Endothelial cell of umbilical vein (primary cell): Measurements from ENCODE around the gene SSTR5. TPM values are rescaled to one million over a fixed set of nuclear protein-coding genes. Genes with fewer than 3 reads are reported as not detected.

Experiments
- BruUV-seq: library from RNA; stranded (reverse); fragments of 400-500 nt; replicated peaks from 2 replicates; lab custom pipeline; 2021; lab: Mats Ljungman, UMichigan
- CTCF ChIA-PET: fragments of 300-600, 350-600 bp; sonication (Branson Sonifier 250); formaldehyde crosslinking; loops from one replicate; lab custom pipeline; 2021; ENCODE audit warnings: antibody characterized with exemption, inconsistent platforms; lab: Charles Lee
- POLR2A ChIA-PET: fragments of 300-600, 350-600 bp; sonication (Branson Sonifier 250); formaldehyde crosslinking; loops from one replicate; lab custom pipeline; 2021; ENCODE audit warnings: antibody characterized with exemption, inconsistent platforms; lab: Charles Lee
- DNase-seq: peaks from one replicate; pipeline ENCODE4 v3.0.0-alpha.2; 2011; ENCODE audit warnings: low read depth, low spot score
- FAIRE-seq: peaks from 2 replicates; lab custom pipeline; 2011; peaks lifted over from hg19 to GRCh38; lab: Jason Lieb, UNC
- H2AFZ ChIP-seq: 2 replicates; pipeline ENCODE4 v1.6.0; 2012; ENCODE audit warnings: low read depth, low read length, control low read depth, inconsistent platforms
- H3K27ac ChIP-seq: 2 replicates; pipeline ENCODE4 v1.5.1; 2011; ENCODE audit warnings: low read depth, mild to moderate bottlenecking, control low read depth, low read length, moderate library complexity; ENCODE audit not compliant: insufficient read depth
- H3K27me3 ChIP-seq, 2 experiments: 2 replicates each; pipeline versions ENCODE4 v1.6.0 to v1.6.1; 2011; ENCODE audit warnings: low read length in 2 of 2, mixed read lengths in 1 of 2; ENCODE audit not compliant: control insufficient read depth in 2 of 2, insufficient read depth in 2 of 2
- H3K36me3 ChIP-seq, 2 experiments: 2 replicates in 1 of 2; 3 replicates in 1 of 2; pipeline ENCODE4 v1.5.1; 2011; ENCODE audit warnings: low read length in 2 of 2, mild to moderate bottlenecking in 1 of 2, moderate library complexity in 1 of 2; ENCODE audit not compliant: control insufficient read depth in 2 of 2, insufficient read depth in 2 of 2; ENCODE audit errors: extremely low read depth in 1 of 2
- H3K4me1 ChIP-seq: 3 replicates; pipeline ENCODE4 v1.5.1; 2011; ENCODE audit warnings: mild to moderate bottlenecking, low read length; ENCODE audit not compliant: control insufficient read depth, insufficient read depth; ENCODE audit errors: extremely low read depth
- H3K4me2 ChIP-seq: 2 replicates; pipeline ENCODE4 v1.6.1; 2011; ENCODE audit warnings: low read length, control low read depth, mixed read lengths; ENCODE audit not compliant: insufficient read depth
- H3K4me3 ChIP-seq, 3 experiments: fragments of 200-600 bp in 1 of 3; sonication (generic), shearing (Covaris generic) in 1 of 3; replicated peaks in 1 of 3; 2 replicates each; pipeline ENCODE4 v1.5.1; 2011 to 2016; ENCODE audit warnings: control low read depth in 3 of 3, low read length in 3 of 3, mild to moderate bottlenecking in 2 of 3, inconsistent platforms in 1 of 3, low read depth in 1 of 3, moderate library complexity in 1 of 3; ENCODE audit not compliant: insufficient read depth in 1 of 3
- H3K79me2 ChIP-seq: 2 replicates; pipeline ENCODE4 v1.6.0; 2012; ENCODE audit warnings: low read length, inconsistent platforms; ENCODE audit not compliant: control insufficient read depth, insufficient read depth
- H3K9ac ChIP-seq: replicated peaks from 2 replicates; pipeline ENCODE3; 2011; ENCODE audit warnings: low read length, control low read depth; ENCODE audit not compliant: insufficient read depth; ENCODE audit errors: extremely low read depth
- H3K9me1 ChIP-seq: replicated peaks from 3 replicates; pipeline ENCODE4 v1.6.0; 2011; ENCODE audit warnings: mild to moderate bottlenecking, low read length; ENCODE audit not compliant: control insufficient read depth, insufficient read depth; ENCODE audit errors: extremely low read depth
- H3K9me3 ChIP-seq: replicated peaks from 2 replicates; pipeline ENCODE4 v1.5.1; 2012; ENCODE audit warnings: low read length, inconsistent platforms; ENCODE audit not compliant: control insufficient read depth, insufficient read depth
- H4K20me1 ChIP-seq: replicated peaks from 2 replicates; pipeline ENCODE3; 2011; ENCODE audit warnings: mild to moderate bottlenecking, low read length; ENCODE audit not compliant: control insufficient read depth, insufficient read depth; ENCODE audit errors: extremely low read depth
- EZH2 ChIP-seq: IDR thresholded peaks from 2 replicates; pipeline ENCODE4 v1.6.1; 2012; ENCODE audit warnings: borderline replicate concordance, low read depth, mild to moderate bottlenecking, moderate library complexity, low read length, inconsistent platforms; ENCODE audit not compliant: severe bottlenecking
- FOS ChIP-seq: IDR thresholded peaks from 2 replicates; pipeline ENCODE4 v1.6.1; 2011; ENCODE audit warnings: mild to moderate bottlenecking, low read length, moderate library complexity, borderline replicate concordance; ENCODE audit not compliant: insufficient read depth
- JUN ChIP-seq: IDR thresholded peaks from 2 replicates; pipeline ENCODE4 v1.6.1; 2011; ENCODE audit warnings: borderline replicate concordance, low read depth; ENCODE audit not compliant: insufficient read length, insufficient read depth
- MYC ChIP-seq: IDR thresholded peaks from one replicate; pipeline ENCODE4 v1.6.1; 2011; ENCODE audit warnings: mild to moderate bottlenecking, low read depth, low read length
- POLR2AphosphoS5 ChIP-seq: IDR thresholded peaks from 2 replicates; pipeline ENCODE4 v1.6.1; 2012; ENCODE audit warnings: low read depth, mild to moderate bottlenecking, control low read depth, low read length, moderate library complexity; ENCODE audit not compliant: insufficient read depth
- dilution Hi-C: fragments of 300-500 bp; cut with MboI; formaldehyde crosslinking; loops from one replicate; pipeline ENCODE4 v1.15.0; 2019; ENCODE audit warnings: low sequenced_read_pairs; ENCODE audit not compliant: extremely low pct_ligation_motif_present
- intact Hi-C: fragments of 100-400 bp; cut with micrococcal nuclease; formaldehyde crosslinking; loops from one replicate; pipeline ENCODE4 v1.10.0; 2022
- polyA plus RNA-seq, 4 experiments: library from polyadenylated mRNA; depleted of rRNA in 3 of 4; stranded (reverse) in 3 of 4; unstranded in 1 of 4; fragments of >200 nt; gene quantifications; 2 replicates each; pipeline versions ENCODE4 v1.2.1 to v1.2.3, GENCODE V29; 2011 to 2012; ENCODE audit warnings: missing spikeins in 1 of 4
- total RNA-seq: library from RNA; stranded (reverse); gene quantifications from 2 replicates; pipeline ENCODE4 v1.2.3, GENCODE V29; 2021
- TF ChIP-seq, protein P1 (sequence below), 2 donors: IDR thresholded peaks; 1 replicate in 1 of 2; 2 replicates in 1 of 2; pipeline ENCODE4 v1.5.1; 2011; ENCODE audit warnings: low read length in 2 of 2, mild to moderate bottlenecking in 2 of 2, moderate library complexity in 2 of 2, control low read depth in 1 of 2, inconsistent platforms in 1 of 2, low read depth in 1 of 2; ENCODE audit not compliant: insufficient read depth in 1 of 2; ENCODE audit errors: extremely low read depth in 1 of 2

Gene SSTR5
- total and polyA plus RNA-seq, 2 donors (not counting 3 experiments of a cell fraction or from before 2014, with no cell fraction given), result 0.24 to 0.52 TPM

DNA sequence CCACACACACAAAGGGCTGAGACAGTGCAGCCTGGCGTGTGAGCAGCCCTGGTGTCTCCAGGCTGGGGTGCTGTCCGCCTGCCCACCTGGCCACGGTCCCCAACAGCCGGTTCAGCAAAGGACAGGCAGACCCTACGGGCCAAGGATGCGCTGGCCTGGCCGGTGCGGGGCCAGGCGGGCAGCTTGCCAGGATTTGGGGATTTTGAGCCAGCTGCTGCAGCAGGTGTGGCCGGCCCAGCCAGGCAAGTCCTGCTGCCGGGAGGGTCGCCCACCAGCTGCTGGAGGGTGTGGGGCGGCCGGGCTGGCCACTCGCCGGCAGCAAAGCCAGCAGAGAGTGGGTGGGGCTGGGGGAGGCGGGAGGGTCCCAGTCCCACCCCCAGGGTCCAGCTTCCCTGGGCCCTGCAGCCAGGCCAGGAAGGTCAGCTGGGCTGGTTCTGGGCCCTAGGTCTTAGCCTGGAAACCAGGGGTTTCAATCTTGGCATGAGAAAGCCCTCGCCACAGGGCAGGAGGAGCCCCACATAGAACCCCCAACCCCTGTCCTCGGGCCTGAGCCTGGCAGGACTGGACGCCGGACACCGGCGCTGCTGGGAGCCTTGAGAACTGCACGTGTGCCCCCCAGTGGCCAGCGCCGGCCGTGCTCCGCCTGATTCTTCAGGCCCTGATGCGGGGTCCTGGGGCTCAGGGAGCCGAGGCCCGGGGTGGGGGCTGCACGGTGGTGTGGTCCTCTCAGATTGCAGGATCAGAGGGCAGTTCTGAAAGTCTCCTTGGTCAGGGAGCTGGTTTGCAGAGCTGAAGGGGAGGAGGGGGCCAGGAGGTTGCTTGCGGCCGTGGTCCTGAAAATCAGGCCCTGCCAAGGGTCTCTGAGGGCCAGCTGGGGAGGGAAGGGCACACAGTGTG lies 17.6 kb upstream of the SSTR5 start:
- H3K27me3 ChIP-seq, result no peaks in the 10 kb centered on the region
- no peak overlapping the region for H3K4me3 ChIP-seq
- H3K9me3 ChIP-seq, result no peaks in the 10 kb centered on the region
- H2AFZ ChIP-seq, result no peak overlapping the region
- dilution Hi-C loops, result no loop called here
- no peak overlapping the region for H3K9ac ChIP-seq
- no peaks in the 10 kb centered on the region for H4K20me1 ChIP-seq
- H3K36me3 ChIP-seq, result no peaks in the 10 kb centered on the region
- CTCF ChIA-PET, result interaction anchor here (0.6 to 5.1 kb wide), 10 partner anchors 14 to 345 kb away, joined by 3 to 57 read pairs (median 3); no protein-coding TSS in a partner anchor
- H3K4me2 ChIP-seq, result no peak overlapping the region
- no peak for TF ChIP-seq JUN
- TF ChIP-seq POLR2AphosphoS5, result no peak
- TF ChIP-seq MYC, result no peak
- TF ChIP-seq EZH2, result no peak
- TF ChIP-seq, protein P1, sequence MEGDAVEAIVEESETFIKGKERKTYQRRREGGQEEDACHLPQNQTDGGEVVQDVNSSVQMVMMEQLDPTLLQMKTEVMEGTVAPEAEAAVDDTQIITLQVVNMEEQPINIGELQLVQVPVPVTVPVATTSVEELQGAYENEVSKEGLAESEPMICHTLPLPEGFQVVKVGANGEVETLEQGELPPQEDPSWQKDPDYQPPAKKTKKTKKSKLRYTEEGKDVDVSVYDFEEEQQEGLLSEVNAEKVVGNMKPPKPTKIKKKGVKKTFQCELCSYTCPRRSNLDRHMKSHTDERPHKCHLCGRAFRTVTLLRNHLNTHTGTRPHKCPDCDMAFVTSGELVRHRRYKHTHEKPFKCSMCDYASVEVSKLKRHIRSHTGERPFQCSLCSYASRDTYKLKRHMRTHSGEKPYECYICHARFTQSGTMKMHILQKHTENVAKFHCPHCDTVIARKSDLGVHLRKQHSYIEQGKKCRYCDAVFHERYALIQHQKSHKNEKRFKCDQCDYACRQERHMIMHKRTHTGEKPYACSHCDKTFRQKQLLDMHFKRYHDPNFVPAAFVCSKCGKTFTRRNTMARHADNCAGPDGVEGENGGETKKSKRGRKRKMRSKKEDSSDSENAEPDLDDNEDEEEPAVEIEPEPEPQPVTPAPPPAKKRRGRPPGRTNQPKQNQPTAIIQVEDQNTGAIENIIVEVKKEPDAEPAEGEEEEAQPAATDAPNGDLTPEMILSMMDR (IDR thresholded peaks at IDR 0.05; ENCODE audit: extremely low read depth in 1 of 2, insufficient read depth in 1 of 2, low read depth in 1 of 2, low read length in 2 of 2), result peak; percentile 91
- TF ChIP-seq FOS, result no peak
- FAIRE-seq (peak; percentile 40), DNase-seq (peak; percentile 36)
- intact Hi-C loops, result loop anchor here (1.0 to 2.0 kb wide), 2 partner anchors 242 to 342 kb away; no protein-coding TSS in a partner anchor
- no peaks in the 10 kb centered on the region for H3K9me1 ChIP-seq
- POLR2A ChIA-PET, result no interaction called here
- no peaks in the 10 kb centered on the region for H3K79me2 ChIP-seq
- BruUV-seq, result no TSS peak
- H3K27ac ChIP-seq, result no peak overlapping the region
- no peaks in the 10 kb centered on the region for H3K4me1 ChIP-seq
